Parathyroid adenoma (tissue), 2 donors: ENCODE measurements around the gene SLC2A10.

Source experiments
- H2AFZ ChIP-seq: fragments of 300-600 bp; sonication (generic); one replicate; pipeline ENCODE4 v1.7.0; 2017; ENCODE audit warnings: antibody characterized with exemption, mild to moderate bottlenecking
- H3K27ac ChIP-seq: fragments of 300-600 bp; sonication (generic); one replicate; pipeline ENCODE4 v1.7.0; 2017
- H3K27me3 ChIP-seq: fragments of 300-600 bp; sonication (generic); one replicate; pipeline ENCODE4 v1.7.0; 2017; ENCODE audit warnings: low read length; ENCODE audit not compliant: control insufficient read depth, insufficient read depth
- H3K36me3 ChIP-seq: fragments of 300-600 bp; sonication (generic); one replicate; pipeline ENCODE4 v1.7.0; 2017; ENCODE audit warnings: low read length; ENCODE audit not compliant: control insufficient read depth, insufficient read depth
- H3K4me1 ChIP-seq: fragments of 300-600 bp; sonication (generic); one replicate; pipeline ENCODE4 v1.7.0; 2017; ENCODE audit warnings: control low read depth
- H3K4me2 ChIP-seq: fragments of 300-600 bp; sonication (generic); one replicate; pipeline ENCODE4 v1.7.0; 2017; ENCODE audit warnings: low read length
- H3K4me3 ChIP-seq: fragments of 300-600 bp; sonication (generic); one replicate; pipeline ENCODE4 v1.7.0; 2017; ENCODE audit warnings: low read depth, low read length
- H3K79me2 ChIP-seq: fragments of 300-600 bp; sonication (generic); one replicate; pipeline ENCODE4 v1.7.0; 2017; ENCODE audit warnings: control low read depth
- H3K9ac ChIP-seq: fragments of 300-600 bp; sonication (generic); one replicate; pipeline ENCODE4 v1.7.0; 2017; ENCODE audit warnings: mild to moderate bottlenecking
- H3K9me3 ChIP-seq: fragments of 300-600 bp; sonication (generic); one replicate; pipeline ENCODE4 v1.7.0; 2017; ENCODE audit warnings: low read length; ENCODE audit not compliant: control insufficient read depth
- CTCF ChIP-seq: fragments of 300-600 bp; sonication (generic); IDR thresholded peaks from one replicate; pipeline ENCODE4 v1.7.0; 2017; ENCODE audit warnings: antibody characterized with exemption, mild to moderate bottlenecking
- donor health status: primary hyperparathyroidism.

SLC2A10 gene

DNA sequence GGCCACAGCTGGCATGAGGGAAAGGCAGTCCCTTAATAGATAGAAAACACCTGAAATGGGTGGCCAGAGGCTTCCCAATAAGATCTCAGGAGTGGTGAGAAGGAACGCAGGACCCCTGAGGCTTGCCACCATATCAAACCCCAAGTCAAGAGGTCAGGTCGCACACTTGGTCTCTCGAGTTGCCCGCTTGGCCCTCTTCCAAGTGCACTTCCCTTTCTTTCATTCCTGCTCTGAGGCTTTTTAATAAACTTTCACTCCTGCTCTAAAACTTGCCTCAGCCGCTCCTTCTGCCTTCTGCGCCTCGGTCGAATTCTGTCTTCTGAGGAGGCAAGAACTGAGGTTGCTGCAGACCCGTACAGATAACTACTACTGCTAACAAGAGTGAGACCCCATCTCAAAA is 64.2 kb downstream of the SLC2A10 start:
- H3K9ac ChIP-seq = no peak overlapping the region
- no peaks in the 10 kb centered on the region for H3K9me3 ChIP-seq
- H3K27me3 ChIP-seq = no peaks in the 10 kb centered on the region
- TF ChIP-seq CTCF = no peak
- H3K4me1 ChIP-seq = no peaks in the 10 kb centered on the region
- H3K27ac ChIP-seq = no peak overlapping the region
- no peak overlapping the region for H3K4me2 ChIP-seq
- no peaks in the 10 kb centered on the region for H3K79me2 ChIP-seq
- no peak overlapping the region for H2AFZ ChIP-seq
- no peaks in the 10 kb centered on the region for H3K36me3 ChIP-seq
- H3K4me3 ChIP-seq = no peak overlapping the region

- Histone ChIP-seq H3K4me2 (no peak overlapping the region), H3K9ac (no peak overlapping the region)
These were observed 64.8 kb downstream of the SLC2A10 start for GRCh38 chr20:46774236-46774635.

DNA sequence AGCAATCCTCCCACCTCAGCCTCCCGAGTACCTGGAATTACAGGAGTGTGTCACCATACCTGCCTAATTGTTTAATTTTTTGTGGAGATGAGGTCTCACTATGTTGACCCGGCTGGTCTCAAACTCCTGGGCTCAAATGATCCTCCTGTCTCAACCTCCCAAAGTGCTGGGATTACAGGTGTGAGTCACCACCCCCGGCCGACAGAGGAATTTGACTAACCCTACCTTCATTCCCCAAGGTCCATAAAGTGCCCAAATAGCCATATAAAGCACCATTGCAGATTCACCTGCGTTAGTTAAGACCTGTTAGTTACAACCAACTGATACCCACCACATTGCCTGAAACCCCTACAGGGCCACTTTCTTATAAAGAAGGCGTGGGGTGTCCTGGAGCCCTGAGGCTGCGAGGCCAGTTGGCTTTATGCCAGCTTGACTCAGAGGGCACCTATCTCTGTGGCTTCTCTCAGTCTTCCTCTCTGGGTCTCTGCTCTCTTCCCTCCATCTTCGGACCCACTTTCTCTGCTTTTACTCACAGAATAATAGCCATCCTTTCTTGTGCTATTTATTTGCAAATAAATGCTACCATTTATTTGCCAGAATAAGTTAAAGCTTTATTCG is 65.6 kb downstream of the SLC2A10 start:
- Histone ChIP-seq H3K27ac (no peak overlapping the region), H3K27me3 (no peaks in the 10 kb centered on the region), H3K4me3 (no peak overlapping the region), H3K9ac (no peak overlapping the region), H3K4me2 (no peak overlapping the region), H3K36me3 (no peaks in the 10 kb centered on the region), H3K79me2 (no peaks in the 10 kb centered on the region), H3K9me3 (no peaks in the 10 kb centered on the region), H2AFZ (no peak overlapping the region), H3K4me1 (no peaks in the 10 kb centered on the region)
- TF ChIP-seq CTCF = no peak

More at GRCh38 chr20:46774236-46774635, 64.8 kb downstream of the SLC2A10 start:
- Histone ChIP-seq H3K79me2 (no peaks in the 10 kb centered on the region), H3K36me3 (no peaks in the 10 kb centered on the region), H3K27ac (no peak overlapping the region), H3K4me3 (no peak overlapping the region), H2AFZ (no peak overlapping the region), H3K4me1 (no peaks in the 10 kb centered on the region), H3K9me3 (no peaks in the 10 kb centered on the region), H3K27me3 (no peaks in the 10 kb centered on the region)
- TF ChIP-seq CTCF = no peak

- Histone ChIP-seq H3K27ac (no peak overlapping the region), H3K9me3 (no peaks in the 10 kb centered on the region), H3K9ac (no peak overlapping the region), H3K4me2 (no peak overlapping the region), H3K79me2 (no peaks in the 10 kb centered on the region), H3K4me1 (no peaks in the 10 kb centered on the region), H2AFZ (no peak overlapping the region), H3K27me3 (no peaks in the 10 kb centered on the region), H3K4me3 (no peak overlapping the region), H3K36me3 (no peaks in the 10 kb centered on the region)
- TF ChIP-seq CTCF = no peak
These were observed 66.4 kb downstream of the SLC2A10 start for GRCh38 chr20:46775806-46776205.

- Histone ChIP-seq H3K79me2 (no peaks in the 10 kb centered on the region), H3K9ac (no peak overlapping the region), H3K27me3 (no peaks in the 10 kb centered on the region), H3K9me3 (no peaks in the 10 kb centered on the region), H3K4me3 (no peak overlapping the region), H3K4me1 (no peaks in the 10 kb centered on the region), H3K4me2 (no peak overlapping the region), H3K36me3 (no peaks in the 10 kb centered on the region), H2AFZ (no peak overlapping the region), H3K27ac (no peak overlapping the region)
- no peak for TF ChIP-seq CTCF
These were observed 67.9 kb downstream of the SLC2A10 start for GRCh38 chr20:46777331-46777730.
